Tongue (tissue), 2 donors: ENCODE measurements around the gene RALGDS. TPM values are rescaled to one million over a fixed set of nuclear protein-coding genes. Genes with fewer than 3 reads are reported as not detected.

Experiments used
- DNase-seq: peaks from one replicate; pipeline ENCODE4 v3.0.0-alpha.2; 2015
- total RNA-seq: library from RNA; depleted of rRNA; stranded (reverse); fragments of >200 nt; gene quantifications from one replicate; pipeline ENCODE4 v1.2.3, GENCODE V29; 2014

The RALGDS gene
- total RNA-seq, 1 donor from 2014 or later = 56.0 TPM

DNA sequence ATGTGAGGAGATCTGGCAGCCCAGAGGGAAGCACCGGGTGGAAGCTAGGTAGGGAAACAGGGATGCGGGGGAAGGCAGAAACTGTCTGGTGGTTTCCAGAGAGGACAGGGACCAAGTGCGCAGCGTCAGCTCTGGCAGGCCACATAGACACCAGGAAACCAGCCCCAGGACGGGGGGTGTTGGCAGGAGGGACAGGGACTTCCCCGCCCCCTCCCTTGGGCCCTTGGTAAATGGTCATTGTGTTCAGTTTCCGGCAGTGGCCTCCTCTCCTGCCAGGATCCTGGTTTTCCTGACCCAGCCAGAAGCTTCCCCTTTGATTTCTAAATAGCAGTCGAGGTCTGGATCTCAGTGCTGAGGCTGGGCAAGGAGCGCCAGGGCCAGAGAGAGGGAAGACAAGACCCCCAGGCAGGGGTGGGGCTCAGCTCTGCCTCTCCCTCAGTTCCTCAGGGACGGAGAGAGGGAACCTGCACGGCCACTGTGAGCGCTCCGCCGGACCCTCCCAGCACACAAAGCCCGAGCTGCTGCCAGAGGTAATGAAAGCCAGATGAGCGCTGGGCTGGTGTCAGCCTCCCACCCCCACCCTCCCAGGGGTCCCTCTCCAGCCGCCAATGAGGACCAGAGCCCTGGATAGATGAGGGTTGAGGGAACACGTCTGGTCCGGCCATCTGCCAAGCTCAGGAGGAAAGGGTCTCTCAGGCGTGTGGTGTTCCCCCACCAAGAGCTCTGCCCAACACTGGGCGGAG, 1.8 kb downstream of the RALGDS start:
- peak; percentile 81 for DNase-seq

DNA sequence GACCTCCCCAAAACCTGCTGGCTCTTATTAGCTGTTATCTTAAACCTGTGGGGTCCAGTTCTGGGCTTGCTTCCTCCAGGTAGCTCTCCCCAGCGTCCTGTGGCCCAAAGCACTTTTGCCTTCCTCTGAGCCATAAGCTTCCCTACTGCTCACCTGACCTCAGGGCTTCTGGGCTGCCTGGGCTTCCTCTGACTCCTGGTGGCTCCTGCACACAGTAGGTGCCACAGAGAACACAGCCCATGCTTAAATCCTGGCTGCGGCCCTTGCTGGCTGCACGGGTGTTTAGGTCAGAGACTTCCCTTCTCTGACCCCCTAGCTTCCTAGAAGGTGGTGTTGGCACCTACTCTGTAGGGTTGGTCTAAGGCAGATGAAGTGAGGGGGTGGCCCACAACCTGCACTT, 2.5 kb downstream of the RALGDS start:
- DNase-seq = no peak

DNA sequence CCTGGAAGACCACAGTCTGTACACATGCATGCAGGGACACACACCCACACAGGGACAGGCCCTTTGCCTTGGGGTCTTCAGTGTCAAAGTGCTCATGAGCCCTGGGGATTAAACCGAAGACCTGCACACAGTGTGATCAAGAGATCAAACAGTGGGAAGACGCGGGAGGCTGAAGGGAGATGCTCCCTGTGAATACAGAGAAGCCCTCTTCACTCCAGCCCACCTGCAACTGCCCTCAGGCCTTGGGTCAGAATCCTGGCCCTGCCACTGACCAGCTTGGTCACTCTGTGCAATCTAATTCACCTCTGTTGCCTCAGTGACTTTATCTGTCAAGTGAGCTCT, 2.9 kb downstream of the RALGDS start:
- no peak for DNase-seq

DNA sequence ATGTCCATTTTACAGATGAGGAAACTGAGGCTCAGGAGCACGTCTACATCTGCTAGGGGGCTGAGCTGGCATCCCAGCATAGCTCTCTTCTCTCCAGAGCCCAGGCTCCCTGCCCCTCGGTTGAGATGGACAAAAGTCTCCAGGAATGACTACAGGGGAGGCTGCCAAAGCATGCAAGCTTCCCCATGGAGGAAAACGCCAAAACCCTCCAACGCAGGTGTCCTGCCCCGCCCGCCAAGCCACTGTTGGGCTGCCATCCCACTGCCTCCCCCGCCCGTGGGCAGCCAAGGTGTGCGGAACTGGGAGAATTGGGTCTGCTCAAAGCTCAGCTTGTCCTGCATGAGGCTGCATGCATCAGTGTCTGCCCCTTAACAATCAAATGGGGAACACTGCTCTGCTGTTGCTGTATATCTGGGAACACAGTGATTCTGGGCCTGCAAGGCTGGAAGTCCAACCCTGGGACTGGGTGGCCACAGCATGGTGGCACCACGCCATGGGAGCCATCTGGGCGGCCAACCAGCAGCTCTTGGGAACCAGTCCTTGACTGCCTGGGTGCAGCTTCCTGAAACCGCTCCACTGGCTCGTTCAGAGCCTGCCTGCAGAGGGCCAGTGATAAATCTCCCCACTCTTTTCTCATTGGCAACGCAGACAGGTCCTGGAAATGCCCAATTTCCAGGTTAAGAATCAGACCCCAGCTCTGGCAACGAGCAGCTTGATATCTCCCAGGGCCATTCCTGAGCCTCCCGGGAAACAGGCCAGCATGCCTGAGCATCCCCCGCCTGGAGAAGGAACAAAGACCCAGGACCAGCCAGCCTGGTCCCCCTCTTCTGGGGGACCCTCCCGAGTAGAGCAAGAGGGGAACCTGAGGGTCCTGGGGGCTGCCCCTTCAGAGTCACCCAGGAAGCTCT, 3.5 kb downstream of the RALGDS start:
- no peak for DNase-seq

DNA sequence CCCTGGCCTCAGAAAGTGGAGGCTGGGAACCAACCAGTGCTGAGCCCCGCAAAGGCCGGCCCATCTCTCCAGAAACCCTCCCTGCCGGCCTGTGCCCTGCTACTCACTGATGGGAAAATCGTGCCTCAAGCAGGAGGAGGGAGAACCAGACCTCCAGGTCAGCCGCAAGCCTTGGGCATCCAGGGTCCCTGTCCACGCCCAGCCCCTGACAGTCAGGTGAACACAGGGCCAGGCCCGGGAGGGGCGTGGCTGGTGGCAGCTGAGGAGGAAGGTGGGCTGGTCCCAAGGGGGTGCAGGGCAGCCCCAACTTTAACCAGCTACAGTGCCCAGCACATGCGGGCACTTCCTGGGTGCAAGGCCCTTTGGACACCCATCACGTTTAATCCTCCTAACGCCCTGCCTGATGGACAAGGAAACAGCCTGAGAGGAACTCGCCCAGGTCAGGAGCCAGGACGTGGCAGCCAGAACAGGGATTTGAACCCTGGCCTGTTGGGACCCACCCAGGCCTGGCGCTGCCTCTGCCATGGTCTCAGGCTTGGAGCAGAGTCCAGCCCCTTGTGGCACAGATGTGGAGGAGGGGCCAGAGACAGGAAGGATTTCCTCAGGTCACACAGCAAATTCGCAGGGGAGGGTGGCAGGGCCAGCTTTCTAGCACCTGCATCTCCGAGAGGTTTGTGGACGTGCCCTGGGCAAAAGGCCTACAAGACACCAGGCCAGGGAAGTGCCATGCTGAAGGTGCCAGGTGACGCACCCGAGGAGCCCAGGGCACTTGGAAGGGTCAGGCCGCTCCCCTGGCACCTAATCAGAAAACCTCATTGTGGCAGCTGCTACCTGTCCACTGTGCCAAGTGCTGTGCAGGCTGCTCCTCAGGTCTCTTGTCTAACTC, 4.5 kb downstream of the RALGDS start:
- DNase-seq = no peak

DNA sequence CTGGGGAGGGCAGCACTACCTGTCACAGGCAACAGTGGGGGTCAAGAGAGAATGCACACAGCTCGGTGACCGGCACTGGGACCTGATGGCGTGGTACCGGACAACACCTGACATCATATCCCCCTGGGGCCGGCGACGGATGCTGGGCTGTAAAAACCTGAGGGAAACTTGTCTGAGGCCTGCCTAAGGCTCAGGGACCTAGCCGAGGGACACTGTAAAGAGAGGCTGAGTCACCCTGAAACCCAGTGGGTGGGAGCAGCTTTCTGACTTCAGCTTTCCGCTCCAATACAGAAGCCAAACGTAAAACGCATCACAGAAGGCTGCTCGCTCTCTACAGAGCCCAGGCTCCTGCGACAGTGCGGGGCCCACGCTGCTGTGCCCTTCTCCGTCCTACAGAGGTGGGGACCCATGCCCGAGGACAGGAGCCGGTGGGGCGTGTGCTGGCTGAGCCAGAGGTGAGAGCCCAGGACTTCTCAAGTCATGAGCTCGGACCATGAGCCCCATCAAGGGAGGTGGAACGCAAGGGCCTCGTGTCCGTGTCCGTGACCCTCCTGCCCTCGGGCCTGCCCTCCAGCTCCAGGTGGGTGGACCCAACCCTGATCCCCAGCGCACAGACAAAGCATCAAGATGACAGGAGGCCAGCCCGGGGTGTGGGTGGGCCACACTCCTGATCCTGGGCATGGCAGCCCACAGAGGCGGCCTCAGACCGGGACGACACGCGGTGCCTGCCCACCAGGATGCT, 5.3 kb downstream of the RALGDS start:
- DNase-seq = no peak

DNA sequence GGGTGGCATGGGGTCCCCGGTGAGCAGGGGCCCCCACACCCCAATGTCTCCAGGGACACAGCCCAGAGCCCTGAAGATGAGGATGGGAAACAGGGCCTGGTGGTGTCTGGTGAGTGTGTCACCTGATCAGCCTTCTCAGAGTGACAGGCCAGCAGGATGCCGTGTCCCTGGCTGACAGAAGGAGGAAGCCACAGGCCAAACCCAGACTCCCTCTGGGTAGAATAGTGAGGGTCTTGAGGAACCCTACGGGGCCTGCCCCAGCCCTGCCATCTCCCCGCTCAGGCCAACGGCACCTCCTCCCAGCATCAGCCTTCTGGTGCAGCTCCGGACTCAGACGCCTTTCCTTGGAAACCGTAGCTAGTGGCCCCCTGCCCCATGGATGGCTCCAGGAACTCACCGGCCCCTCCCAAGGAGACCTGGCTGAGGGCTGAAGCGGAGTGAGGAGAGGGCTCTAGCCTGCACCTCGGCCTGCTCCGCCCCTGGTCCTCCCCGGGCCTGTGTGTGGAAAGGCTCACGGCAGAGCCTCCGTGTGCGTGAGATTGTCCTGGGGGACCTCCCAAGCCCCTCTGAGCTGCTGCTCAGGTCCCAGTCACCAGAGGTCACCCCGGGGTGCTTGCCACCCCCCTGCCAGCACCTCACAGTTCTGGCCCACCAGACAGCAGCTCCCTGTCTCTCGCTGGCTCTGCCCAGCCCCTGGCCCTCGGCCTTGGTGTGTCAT, 6.0 kb downstream of the RALGDS start:
- DNase-seq = no peak

DNA sequence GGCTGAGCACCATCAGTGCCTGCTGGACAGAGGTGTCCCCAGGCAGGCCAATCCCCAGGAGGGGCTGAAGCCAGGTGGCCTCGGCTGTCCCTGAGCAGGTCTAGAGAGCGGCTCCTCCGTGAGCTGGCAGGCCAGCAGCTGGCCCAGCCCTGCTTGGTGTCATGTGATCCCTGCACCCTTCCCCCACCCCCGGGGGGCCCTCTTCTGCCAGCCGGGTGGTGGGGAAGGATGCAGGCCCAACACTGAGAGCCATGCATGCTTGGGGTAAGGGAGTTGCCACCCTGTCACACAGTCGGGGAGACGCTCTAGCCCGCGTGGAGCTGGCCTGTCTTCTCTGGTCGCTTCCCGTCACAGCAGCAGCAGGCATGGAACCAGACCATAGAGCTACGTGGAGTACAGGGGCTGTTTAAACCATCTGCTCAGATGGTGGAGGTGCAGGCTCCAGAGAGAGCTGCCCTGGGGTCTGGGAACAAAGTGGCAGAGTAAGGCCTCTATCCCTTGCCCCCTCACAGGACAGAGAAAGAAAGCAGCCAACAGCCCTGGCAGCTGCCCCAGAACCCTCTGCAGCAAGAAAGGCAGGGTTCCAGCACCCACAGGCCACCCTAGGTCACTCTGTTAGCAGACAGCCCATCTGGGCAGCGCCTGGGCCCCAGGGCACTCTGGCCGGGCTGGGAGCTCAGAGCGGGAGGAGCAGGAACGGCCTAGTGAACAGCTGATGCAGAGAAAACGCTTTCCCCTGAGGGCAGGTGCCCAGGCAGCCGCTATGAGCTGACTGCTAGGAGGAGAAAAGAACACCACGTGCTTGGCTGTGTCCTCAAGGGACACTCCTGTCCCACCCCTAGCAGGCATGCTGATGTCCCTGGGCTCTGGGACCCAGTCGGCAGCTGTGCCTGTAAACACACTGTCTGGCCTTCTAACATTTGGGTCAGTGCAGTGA, 6.8 kb downstream of the RALGDS start:
- DNase-seq = peak; percentile 75

DNA sequence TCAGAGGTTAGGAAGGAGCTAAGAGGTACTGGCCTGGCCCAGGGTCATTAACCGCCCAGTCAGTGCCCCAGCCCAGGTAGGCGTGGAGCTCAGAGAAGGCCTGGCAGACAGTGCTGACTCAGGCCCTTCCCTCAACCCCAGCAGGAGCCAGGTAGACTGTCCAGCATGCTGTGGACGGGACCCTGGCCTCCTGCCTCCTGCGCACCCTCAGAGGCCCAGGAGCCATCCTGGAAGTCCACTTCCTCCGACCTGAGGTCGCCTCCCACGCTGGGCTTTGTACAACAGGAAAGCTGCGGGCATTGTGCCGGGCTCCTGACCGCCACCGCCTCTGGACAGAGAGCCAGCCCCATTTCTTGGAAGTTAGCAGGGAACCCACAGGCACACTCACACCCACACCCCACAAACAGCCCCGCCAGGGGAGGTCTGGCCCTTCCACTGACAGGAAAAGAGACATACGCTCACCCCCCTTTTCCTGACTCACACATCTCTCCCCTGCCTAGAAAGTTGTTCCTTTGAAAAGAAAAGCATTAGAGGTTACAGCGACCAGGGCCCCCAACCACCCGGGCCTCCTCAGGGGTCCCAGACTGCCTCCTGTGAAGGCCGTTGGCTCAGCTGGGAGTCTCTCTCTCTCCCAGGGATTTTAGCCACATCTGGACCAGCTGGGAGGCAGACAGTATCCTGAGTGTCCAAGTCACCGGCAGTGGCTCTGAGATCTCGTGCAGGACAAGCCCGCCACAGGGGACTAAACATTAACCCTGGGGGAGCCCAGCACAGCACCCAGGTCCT, 7.7 kb downstream of the RALGDS start:
- DNase-seq = no peak

DNA sequence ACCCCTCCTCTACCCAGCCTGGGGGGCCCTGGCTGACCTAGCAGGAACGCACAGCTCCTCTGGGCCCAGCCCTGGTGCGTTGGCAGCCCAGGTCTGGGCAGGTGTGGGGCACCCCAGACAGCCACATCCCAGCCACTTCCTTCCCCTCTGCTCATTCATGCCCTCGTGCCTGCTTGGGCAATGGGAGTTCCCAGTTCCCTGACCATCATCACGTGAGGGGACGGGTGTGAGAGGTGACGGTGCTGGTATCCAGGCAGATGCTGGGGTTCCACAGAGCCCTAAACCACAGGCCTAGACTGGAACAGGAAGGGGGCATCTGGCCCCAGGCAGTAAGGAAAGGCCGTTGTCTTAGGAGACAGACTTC, 8.4 kb downstream of the RALGDS start:
- DNase-seq = no peak

DNA sequence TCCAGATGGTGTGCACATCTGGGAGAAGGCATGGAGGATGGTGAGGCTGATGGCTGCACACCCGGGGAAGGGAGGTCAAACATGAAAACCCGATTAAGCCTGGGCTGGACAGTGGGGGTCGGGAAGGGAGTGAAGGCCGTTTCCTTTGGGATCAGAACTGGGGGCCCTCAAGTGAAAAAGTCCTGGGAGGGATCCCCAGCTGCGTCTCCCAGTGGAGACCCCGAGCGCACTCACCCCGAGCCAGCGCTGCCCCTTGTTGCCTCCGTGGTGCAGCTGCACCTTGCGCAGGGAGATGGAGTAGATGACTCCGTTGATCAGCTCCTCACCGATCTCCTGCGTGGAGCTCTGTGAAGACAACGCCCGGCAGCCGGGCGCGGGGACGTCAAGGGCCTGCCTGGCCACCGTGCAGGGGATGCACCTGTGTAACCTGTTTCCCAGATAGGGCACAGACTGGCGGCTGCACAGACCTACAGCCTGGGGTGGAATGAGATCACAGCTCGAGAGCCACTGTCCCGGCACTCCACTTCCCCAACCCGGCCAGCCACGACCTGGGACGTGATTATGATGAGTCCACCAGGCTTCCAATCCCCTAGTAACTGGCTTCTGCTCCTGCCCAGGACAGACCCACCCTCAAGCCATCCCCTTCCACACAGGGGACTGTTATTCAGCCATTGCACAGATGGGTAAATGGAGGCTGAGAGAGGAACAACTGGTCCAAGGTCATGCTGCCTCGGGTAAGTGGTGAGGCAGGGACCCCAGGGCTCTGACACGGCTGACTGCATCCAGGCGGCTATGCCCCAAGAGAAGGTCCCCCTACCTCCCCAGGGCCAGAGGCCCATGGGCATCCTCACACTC, 9.0 kb downstream of the RALGDS start:
- DNase-seq = no peak

DNA sequence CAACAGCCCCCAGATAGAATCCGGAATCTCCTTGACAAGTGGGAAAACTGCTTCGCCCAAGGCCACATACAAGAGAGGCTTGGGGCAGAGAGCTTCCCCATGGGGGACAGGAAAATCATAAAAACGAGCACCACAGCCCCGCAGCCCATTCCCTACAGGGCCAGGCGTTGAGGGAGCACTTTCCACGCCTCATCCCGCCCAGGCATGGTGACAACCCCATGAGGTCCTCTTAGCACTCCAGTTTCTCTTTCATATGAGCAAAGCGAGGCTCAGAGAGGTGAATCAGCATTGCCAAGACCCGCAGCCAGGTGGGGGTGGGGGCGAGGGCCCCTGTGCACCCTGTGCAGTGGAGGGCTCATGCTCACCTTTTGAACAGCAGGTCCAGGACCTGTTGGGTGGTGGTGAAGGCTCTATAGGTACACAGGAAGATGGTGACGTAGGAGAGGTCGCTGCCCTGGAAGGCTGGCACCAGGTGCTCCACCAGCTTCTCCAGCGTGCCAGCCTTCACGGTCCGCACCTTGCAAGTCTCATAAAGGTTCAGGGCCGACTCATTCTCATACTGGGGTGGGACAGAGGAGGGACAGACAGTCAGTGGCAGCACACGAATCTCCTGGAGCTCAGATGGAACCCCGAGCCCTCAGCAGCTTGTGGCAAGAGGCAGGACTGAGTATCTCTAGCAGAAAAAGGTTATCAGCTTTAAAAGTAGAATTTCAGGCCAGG, 10.9 kb downstream of the RALGDS start:
- DNase-seq = no peak

DNA sequence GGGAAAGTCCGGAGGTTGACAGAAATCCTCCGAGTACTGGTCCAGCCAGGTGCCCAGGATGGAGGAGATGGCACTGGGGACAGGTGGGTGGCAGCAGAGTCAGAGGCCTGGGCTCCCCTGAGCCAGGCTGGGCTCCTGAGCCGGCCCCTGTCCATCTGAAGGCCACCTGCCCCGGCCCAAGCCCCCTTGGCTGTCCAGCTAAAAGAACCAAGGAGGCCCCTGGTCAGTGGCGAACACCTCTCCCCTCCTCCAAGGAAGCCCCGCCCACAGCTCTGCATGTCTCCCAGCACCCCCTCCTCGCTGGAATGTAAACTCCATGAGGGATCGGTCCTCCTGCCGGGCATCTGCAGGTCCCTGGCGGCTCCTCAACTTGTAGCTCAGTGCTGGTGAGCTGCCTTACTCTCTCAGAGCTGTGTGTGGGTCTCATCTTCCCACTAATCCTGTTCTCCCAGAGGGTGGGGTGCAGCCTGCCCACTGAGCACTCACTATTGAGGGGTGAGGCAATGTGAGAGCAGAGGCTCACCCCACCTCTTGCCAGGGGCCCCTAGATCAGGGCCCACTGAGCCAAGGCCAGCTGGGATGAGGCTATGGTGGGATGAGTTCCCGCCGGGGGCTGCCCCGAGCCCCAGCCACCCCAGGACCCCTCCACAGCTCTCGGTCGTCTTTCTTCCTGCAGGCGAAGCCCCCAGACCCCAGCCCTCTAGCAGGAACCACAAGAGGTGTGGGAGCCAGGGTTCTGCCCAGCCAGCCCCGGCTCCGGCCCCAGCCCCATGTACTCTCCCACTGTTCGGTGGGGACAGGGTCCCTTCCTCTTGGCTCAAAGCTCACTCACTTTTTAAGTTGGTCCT, 12.0 kb downstream of the RALGDS start:
- DNase-seq = no peak

DNA sequence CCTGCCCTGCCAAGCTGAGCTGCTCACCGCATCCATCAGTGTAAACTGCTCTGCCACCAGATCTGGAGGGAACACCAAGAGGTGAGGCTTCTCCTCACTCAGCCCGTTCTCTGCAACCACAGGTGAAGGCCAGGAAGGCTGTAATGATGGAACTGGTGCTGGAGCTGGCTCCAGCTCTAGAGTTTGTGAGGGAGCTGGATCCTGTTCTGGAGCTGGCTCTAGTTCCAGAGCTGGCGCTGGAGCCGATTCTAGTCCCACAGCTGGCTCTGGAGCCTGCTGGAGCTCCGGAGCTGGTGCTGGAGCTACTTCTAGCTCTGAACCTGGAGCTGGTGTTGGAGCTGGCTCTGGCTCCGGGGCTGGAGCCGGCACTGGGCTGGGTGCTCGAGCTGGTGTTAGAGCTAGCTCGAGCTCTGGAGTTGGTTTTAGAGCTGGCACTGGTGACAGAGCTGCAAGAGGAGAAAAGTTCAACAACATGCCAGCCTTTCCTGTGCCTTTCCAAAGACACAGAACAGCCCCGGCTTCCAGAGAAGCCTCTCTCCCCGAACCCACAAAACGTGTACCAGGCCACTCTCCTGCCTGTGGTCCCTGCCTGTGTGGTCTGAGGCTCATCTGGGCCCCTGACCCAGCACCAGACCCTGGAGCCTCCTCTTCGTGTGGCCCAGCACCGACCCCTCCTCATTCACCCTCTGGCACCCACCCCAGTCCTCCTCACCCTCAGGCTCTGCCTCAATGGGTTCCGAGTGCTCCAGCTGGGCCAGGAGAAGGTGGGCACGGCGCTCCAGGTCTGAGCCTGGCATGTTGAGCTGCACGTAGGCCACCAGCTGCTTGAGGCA, 12.9 kb downstream of the RALGDS start:
- DNase-seq = no peak

DNA sequence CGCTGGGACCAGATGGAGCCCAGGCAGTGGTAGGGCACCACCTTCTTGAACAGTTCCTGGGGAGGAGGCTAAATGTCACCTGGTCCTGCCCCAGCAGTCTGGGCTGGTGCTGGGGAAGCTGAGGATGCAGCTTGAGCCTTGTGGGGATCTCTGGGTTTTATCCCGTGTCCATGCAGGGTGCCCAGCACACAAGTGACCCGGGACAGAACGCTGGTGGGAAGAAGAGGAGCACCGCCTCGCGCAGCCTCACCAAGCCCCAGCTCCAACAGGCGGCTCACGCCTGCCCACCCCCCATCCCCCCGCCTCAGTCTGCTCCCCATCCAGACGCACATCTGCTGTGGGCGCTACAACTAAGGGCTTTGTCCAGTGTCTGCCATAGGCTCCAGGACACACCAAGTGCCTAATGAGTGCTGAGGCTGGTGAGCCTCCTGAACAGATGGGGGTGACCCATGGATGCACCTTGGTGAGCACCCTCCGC, 13.8 kb downstream of the RALGDS start:
- no peak for DNase-seq
